HCT116 (cell line): Measurements from ENCODE around the gene ZBED2. TPM values are rescaled to one million over a fixed set of nuclear protein-coding genes. Genes with fewer than 3 reads are reported as not detected.

Experiments
- ATF3 ChIP-seq: IDR thresholded peaks from 2 replicates; pipeline ENCODE4 v1.6.1; 2012
- CTCF ChIP-seq, 3 experiments: fragments of 200-600 bp in 1 of 3; sonication (generic) in 1 of 3; IDR thresholded peaks in 2 of 3; conservative IDR thresholded peaks in 1 of 3; 2 replicates each; pipeline ENCODE4 v1.5.1; 2012 to 2017; ENCODE audit warnings: low read depth in 2 of 3, low read length in 2 of 3, antibody characterized with exemption in 1 of 3, borderline replicate concordance in 1 of 3, control low read depth in 1 of 3, mild to moderate bottlenecking in 1 of 3, mixed read lengths in 1 of 3, mixed run types in 1 of 3, moderate library complexity in 1 of 3; ENCODE audit not compliant: insufficient read depth in 1 of 3
- EGR1 ChIP-seq: IDR thresholded peaks from 2 replicates; pipeline ENCODE4 v1.6.1; 2012; ENCODE audit warnings: low read depth
- ELF1 ChIP-seq: IDR thresholded peaks from 2 replicates; pipeline ENCODE4 v1.6.1; 2012; ENCODE audit warnings: low read depth, borderline replicate concordance
- POLR2A ChIP-seq: IDR thresholded peaks from 2 replicates; pipeline ENCODE4 v1.7.0; 2011; ENCODE audit warnings: borderline replicate concordance; ENCODE audit not compliant: insufficient read depth, insufficient read length; ENCODE audit errors: extremely low read depth
- POLR2AphosphoS5 ChIP-seq: IDR thresholded peaks from 2 replicates; pipeline ENCODE4 v1.6.1; 2011; ENCODE audit warnings: mild to moderate bottlenecking, low read depth, low read length, moderate library complexity
- SP1 ChIP-seq: IDR thresholded peaks from 2 replicates; pipeline ENCODE4 v1.6.1; 2012; ENCODE audit warnings: low read depth
- YY1 ChIP-seq: IDR thresholded peaks from 2 replicates; pipeline ENCODE4 v1.6.1; 2011; ENCODE audit warnings: low read length, low read depth, moderate library complexity, mild to moderate bottlenecking; ENCODE audit not compliant: insufficient replicate concordance; ENCODE audit errors: extremely low read depth
- total RNA-seq: library from RNA; stranded (reverse); gene quantifications from one replicate; pipeline ENCODE4 v1.2.1, GENCODE V29; 2021; ENCODE audit not compliant: unreplicated experiment

The ZBED2 gene
- total RNA-seq, 1 experiment from 2014 or later = 16.1 TPM

- no peak for TF ChIP-seq ATF3
- no peak for TF ChIP-seq ELF1
- no peak for TF ChIP-seq YY1
- TF ChIP-seq CTCF (IDR thresholded peaks at IDR 0.05 in 2 of 3, conservative IDR thresholded peaks at IDR 0.05 in 1 of 3; ENCODE audit: borderline replicate concordance in 1 of 3, insufficient read depth in 1 of 3, low read depth in 2 of 3, low read length in 2 of 3) = no peak
- no peak for TF ChIP-seq POLR2AphosphoS5
- TF ChIP-seq EGR1 = no peak
- no peak for TF ChIP-seq POLR2A
- TF ChIP-seq SP1 = no peak
These were observed 49.8 kb downstream of the ZBED2 start (continued) for GRCh38 chr3:111545349-111545748.

Other genes with a start within 250 kb of the ZBED2 start
- 0.42 TPM for gene CD96, start 53.1 kb downstream of the ZBED2 start, total RNA-seq
- gene PLCXD2, start 79.3 kb upstream of the ZBED2 start, total RNA-seq = 13.9 TPM